ENCODE measurements around the gene UBE2Z.

The UBE2Z gene

GRCh38 chr17:48883171-48883570 lies 25.0 kb upstream of the UBE2Z start:
- Histone ChIP-seq H3K4me3 (ENCODE audit: low read length) (no peak overlapping the region), H3K27ac (ENCODE audit: low read length) (no peak overlapping the region), H3K4me2 (ENCODE audit: low read length) (no peak overlapping the region), H3K9ac (ENCODE audit: low read length) (no peak overlapping the region), H4K20me1 (ENCODE audit: insufficient read depth, low read length) (no peaks in the 10 kb centered on the region), H3K27me3 (ENCODE audit: low read depth, low read length) (no peaks in the 10 kb centered on the region), H3K36me3 (replicated peaks; ENCODE audit: low read depth, low read length) (no peaks in the 10 kb centered on the region), H2AFZ (ENCODE audit: low read depth, low read length) (no peak overlapping the region), H3K4me1 (ENCODE audit: low read length) (peaks cover 17% of the 10 kb centered on the region), H3K79me2 (ENCODE audit: low read length) (no peaks in the 10 kb centered on the region), H3K9me3 (ENCODE audit: insufficient read depth, low read length) (no peaks in the 10 kb centered on the region)
- TF ChIP-seq CTCF (IDR thresholded peaks at IDR 0.05; ENCODE audit: low read depth, low read length), result no peak
- no peak for TF ChIP-seq EZH2phosphoT487 (IDR thresholded peaks at IDR 0.05; ENCODE audit: low read depth)

DNA sequence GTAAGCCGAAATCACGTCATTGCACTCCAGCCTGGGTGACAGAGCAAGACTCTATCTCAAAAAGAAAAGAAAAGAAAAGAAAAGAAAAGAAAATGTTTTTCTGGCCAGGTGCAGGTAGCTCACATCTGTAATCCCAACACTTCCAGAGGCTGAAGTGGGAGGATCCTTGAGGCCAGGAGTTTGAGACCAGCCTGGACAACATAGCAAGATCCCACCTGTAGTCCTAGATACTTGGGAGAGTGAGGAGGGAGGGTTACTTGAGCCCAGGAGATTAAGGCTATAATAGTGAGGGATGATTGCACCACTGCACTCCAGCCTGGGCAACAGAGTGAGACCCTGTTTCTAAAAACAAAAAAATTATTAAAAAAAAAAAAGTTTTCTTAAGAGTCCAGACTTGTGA lies 18.1 kb upstream of the UBE2Z start:
- no peaks in the 10 kb centered on the region for H4K20me1 ChIP-seq (ENCODE audit: insufficient read depth, low read length)
- H3K4me2 ChIP-seq (ENCODE audit: low read length), result no peak overlapping the region
- TF ChIP-seq EZH2phosphoT487 (IDR thresholded peaks at IDR 0.05; ENCODE audit: low read depth) (no peak), CTCF (IDR thresholded peaks at IDR 0.05; ENCODE audit: low read depth, low read length) (no peak)
- H3K36me3 ChIP-seq (replicated peaks; ENCODE audit: low read depth, low read length), result peaks cover 5% of the 10 kb centered on the region
- no peaks in the 10 kb centered on the region for H3K27me3 ChIP-seq (ENCODE audit: low read depth, low read length)
- H3K9ac ChIP-seq (ENCODE audit: low read length), result no peak overlapping the region
- no peaks in the 10 kb centered on the region for H3K9me3 ChIP-seq (ENCODE audit: insufficient read depth, low read length)
- H3K4me3 ChIP-seq (ENCODE audit: low read length), result no peak overlapping the region
- no peak overlapping the region for H3K27ac ChIP-seq (ENCODE audit: low read length)
- H3K79me2 ChIP-seq (ENCODE audit: low read length), result peaks cover 32% of the 10 kb centered on the region
- no peak overlapping the region for H2AFZ ChIP-seq (ENCODE audit: low read depth, low read length)
- peaks cover 14% of the 10 kb centered on the region for H3K4me1 ChIP-seq (ENCODE audit: low read length)

DNA sequence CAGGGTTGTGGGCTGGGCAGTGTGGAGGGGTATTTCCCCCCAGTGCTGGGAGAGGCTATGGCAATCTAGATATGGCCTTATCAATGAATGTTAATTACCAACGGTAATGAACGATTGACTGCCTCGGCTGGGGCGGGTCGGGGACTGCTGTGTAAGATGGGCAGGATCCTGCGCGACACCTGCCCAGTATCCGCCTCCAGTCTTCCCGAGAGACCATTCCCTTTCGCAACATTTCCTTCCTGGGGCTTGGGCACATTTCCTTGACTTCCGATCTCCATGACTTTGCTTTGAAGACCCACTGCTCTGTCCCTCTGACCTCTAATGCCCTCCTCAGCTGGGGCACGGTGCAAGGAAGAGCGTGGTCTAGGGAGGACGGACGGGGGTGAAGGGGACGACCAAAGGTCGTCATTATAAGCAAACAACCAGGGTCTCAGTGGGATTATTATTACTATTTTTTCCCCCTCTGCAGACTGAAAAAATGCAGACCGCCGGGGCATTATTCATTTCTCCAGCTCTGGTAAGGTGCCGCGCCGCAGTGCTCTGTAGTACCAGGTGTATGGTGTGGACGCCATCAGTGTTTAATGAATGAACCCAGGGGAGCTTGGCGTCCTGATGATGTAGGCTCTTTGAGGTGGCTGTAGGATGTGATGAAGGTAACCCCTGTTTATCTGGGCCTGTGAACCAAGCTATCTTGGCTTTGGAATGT lies 15.1 kb upstream of the UBE2Z start:
- peak overlapping the region; percentile 89 for H3K4me2 ChIP-seq (ENCODE audit: low read length)
- H3K27ac ChIP-seq (ENCODE audit: low read length), result peak overlapping the region; percentile 30; the same call in 1 of the 2 replicates
- peaks cover 21% of the 10 kb centered on the region for H3K36me3 ChIP-seq (replicated peaks; ENCODE audit: low read depth, low read length)
- H3K9ac ChIP-seq (ENCODE audit: low read length), result peak overlapping the region; percentile 85
- H3K27me3 ChIP-seq (ENCODE audit: low read depth, low read length), result no peaks in the 10 kb centered on the region
- no peaks in the 10 kb centered on the region for H3K9me3 ChIP-seq (ENCODE audit: insufficient read depth, low read length)
- TF ChIP-seq EZH2phosphoT487 (IDR thresholded peaks at IDR 0.05; ENCODE audit: low read depth) (no peak), CTCF (IDR thresholded peaks at IDR 0.05; ENCODE audit: low read depth, low read length) (no peak)
- H3K79me2 ChIP-seq (ENCODE audit: low read length), result peaks cover 35% of the 10 kb centered on the region
- peaks cover 12% of the 10 kb centered on the region for H3K4me1 ChIP-seq (ENCODE audit: low read length)
- no peaks in the 10 kb centered on the region for H4K20me1 ChIP-seq (ENCODE audit: insufficient read depth, low read length)
- H2AFZ ChIP-seq (ENCODE audit: low read depth, low read length), result no peak overlapping the region; the same call in 1 of the 2 replicates
- peak overlapping the region; percentile 96 for H3K4me3 ChIP-seq (ENCODE audit: low read length)

DNA sequence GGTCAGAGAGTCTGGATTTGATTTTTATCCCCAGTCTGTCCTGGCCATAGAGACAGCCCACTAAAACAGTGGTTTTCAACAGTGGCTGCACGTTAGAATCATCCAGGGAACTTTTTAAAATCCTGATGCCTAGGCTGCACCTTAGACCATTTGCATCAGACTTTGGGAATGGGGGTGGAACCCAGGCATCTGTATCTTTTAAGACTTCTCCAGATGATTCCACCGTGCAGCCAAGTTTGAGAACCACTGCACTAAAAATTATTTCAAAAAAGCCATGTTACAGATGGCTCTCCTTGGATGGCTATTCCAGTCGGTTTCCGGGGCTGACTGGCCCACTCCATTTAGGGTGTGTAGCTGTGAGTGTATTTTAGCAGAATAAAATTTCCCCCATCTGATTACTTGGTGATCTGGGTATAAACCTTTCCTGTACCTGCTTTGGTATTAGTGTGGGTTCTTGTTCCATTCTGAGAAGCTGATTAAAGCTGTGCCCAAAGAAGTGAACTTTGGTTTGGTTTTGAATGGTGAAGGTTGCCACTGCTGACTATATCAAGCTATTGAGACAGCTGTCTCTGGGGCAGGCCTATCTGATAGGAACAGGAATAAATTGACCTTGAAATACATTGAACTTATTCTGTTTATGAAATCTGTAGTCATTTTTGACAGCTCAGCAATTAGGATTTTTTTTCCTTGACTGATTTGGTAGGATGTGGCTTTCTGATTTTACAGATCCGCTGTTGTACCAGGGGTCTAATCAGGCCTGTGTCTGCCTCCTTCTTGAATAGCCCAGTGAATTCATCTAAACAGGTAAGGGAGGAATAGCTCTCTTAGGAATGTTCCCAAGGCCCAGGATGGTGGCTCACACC lies 14.3 kb upstream of the UBE2Z start:
- TF ChIP-seq EZH2phosphoT487 (IDR thresholded peaks at IDR 0.05; ENCODE audit: low read depth) (no peak), CTCF (IDR thresholded peaks at IDR 0.05; ENCODE audit: low read depth, low read length) (no peak)
- Histone ChIP-seq H3K27ac (ENCODE audit: low read length) (no peak overlapping the region), H3K9me3 (ENCODE audit: insufficient read depth, low read length) (no peaks in the 10 kb centered on the region), H3K4me3 (ENCODE audit: low read length) (peak overlapping the region; percentile 96), H3K4me2 (ENCODE audit: low read length) (peak overlapping the region; percentile 89), H3K27me3 (ENCODE audit: low read depth, low read length) (no peaks in the 10 kb centered on the region), H3K79me2 (ENCODE audit: low read length) (peaks cover 35% of the 10 kb centered on the region), H3K36me3 (replicated peaks; ENCODE audit: low read depth, low read length) (peaks cover 26% of the 10 kb centered on the region), H3K4me1 (ENCODE audit: low read length) (peaks cover 12% of the 10 kb centered on the region), H4K20me1 (ENCODE audit: insufficient read depth, low read length) (no peaks in the 10 kb centered on the region), H3K9ac (ENCODE audit: low read length) (peak overlapping the region; percentile 85), H2AFZ (ENCODE audit: low read depth, low read length) (no peak overlapping the region)
